GM20000 (cell line): Measurements from ENCODE around the gene CHST8.

Experiments
- DNase-seq: peaks from one replicate; pipeline ENCODE4 v3.0.0; 2012; ENCODE audit warnings: low spot score
- TF ChIP-seq, protein P1 (sequence below): IDR thresholded peaks from 2 replicates; pipeline ENCODE4 v1.5.1; 2012; ENCODE audit warnings: mild to moderate bottlenecking, control low read depth; ENCODE audit errors: extremely low read depth, missing control alignments

CHST8 gene

DNA sequence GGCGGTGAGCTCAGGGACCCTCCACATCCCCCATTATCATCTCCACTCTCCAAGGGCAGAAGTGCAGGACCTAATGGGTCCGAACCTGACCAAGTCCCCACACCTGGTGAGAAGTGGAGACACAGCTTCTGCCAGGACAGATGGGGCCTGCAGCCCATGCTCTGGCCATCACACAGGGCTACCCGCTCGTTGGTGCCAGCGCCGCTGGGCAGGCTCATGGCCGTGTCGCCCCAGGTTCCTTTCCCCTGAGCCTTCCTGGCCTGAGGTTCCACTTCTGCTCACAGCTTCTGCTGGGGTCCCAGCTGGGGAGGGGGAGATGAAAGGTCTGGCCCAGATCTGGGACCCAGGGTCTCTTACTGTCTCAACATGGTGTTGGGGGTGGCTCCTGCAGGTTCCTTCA lies 126.5 kb downstream of the CHST8 start:
- TF ChIP-seq, protein P1, sequence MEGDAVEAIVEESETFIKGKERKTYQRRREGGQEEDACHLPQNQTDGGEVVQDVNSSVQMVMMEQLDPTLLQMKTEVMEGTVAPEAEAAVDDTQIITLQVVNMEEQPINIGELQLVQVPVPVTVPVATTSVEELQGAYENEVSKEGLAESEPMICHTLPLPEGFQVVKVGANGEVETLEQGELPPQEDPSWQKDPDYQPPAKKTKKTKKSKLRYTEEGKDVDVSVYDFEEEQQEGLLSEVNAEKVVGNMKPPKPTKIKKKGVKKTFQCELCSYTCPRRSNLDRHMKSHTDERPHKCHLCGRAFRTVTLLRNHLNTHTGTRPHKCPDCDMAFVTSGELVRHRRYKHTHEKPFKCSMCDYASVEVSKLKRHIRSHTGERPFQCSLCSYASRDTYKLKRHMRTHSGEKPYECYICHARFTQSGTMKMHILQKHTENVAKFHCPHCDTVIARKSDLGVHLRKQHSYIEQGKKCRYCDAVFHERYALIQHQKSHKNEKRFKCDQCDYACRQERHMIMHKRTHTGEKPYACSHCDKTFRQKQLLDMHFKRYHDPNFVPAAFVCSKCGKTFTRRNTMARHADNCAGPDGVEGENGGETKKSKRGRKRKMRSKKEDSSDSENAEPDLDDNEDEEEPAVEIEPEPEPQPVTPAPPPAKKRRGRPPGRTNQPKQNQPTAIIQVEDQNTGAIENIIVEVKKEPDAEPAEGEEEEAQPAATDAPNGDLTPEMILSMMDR = no peak
- DNase-seq = no peak

DNA sequence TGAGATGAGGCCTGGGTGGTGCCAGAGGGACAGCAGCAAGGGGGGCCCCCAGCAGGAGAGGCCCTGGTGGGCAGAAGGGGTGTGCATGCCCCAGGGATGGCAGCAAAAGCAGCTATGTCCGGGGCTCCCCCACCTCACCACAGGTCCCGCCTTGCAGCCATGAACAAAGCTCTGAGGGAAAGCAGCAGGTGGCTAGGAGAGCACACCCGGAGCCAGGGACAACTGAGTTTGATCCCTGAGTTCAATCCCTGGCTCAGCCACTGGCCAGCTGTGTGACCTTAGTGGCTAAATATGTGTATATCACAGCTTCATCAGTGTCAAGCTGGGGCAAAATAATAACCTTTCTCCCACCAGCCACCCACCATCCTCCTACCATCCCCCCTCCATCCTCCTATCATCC lies 127.3 kb downstream of the CHST8 start:
- no peak for DNase-seq
- TF ChIP-seq, protein P1 = no peak

DNA sequence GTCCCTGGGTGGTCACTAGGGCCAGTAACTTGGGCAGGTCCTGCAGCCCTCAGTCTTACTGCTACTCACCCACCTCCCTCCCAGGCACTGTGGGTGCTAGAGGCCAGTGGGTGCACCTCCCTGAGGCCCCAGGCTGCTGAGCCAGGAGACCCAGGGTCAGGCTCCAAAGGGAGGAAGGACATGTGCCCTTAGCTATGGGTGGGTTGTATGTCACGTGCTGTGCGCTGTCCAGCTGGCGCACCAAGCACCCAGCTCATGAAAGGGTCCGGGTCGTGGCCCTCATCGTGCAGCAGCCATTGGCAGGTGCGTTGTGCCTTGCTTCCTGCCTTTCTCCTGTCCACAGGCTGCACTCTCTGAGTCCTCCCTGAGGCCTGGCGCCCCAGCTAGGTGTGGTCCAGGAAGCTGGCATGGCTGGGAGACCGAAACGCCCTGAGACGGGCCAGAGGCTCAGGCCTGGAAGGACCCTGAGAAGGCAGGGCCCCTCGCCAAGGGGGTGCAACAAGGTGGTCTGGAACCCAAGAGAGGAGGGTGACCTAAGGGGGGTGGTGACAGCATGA lies 127.9 kb downstream of the CHST8 start:
- TF ChIP-seq, protein P1 = no peak
- no peak for DNase-seq

DNA sequence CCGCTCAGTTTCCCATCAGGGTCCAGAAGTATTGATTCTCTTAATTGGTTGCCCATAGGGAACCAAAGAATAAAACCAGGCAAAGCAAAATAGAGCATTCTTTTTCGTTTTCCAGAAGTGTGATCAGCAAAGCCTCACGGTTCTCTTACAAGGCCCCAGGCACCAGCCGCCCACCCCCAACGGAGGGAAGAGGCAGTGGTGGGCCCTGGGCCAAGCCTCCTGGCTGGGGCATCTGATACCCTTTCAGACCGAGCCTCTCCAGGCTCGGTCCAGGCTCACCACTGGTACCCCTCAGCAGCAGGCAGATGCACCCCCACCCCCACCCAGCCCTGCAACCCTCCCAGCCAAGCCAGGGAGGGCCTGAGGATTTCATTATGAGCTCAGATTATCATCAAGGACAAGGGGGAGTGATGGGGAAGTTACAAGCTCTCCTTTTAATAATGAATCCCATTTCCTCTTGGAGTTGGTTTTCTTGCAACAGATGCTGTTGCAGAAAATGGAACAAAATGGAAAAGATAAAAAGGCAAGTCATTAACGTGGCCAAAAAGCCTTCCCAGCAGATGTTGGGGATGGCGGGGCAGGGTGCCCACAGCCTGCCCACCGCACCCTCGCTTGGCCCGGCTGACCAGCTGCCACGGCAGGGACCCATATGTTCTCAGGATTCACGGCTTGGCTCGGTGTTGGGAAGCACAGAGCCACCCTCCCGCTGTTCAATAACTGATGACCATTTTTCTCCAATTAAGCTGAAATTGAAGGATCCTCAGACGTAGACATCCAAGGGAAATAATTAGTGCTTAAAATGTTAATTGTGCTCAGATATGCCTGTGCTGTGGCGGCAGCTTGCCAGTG lies 129.1 kb downstream of the CHST8 start:
- TF ChIP-seq, protein P1 = no peak
- no peak for DNase-seq

DNA sequence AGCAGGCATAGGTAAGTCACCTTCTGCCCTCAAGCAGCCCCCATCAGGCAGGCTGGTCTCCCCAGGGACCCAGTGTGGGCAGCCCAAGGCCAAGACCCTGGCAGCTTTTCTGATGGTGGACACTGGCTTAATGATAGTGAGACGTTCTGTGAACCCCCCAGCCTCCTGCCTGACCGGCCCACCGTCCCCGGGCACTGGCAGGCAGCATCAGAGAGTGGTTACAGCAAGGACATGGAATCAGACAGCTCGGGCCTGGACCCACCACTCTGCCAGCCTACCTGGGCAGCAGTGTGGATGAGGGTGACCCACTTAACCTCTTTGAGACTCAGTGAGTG lies 129.7 kb downstream of the CHST8 start:
- TF ChIP-seq, protein P1 = no peak
- no peak for DNase-seq

DNA sequence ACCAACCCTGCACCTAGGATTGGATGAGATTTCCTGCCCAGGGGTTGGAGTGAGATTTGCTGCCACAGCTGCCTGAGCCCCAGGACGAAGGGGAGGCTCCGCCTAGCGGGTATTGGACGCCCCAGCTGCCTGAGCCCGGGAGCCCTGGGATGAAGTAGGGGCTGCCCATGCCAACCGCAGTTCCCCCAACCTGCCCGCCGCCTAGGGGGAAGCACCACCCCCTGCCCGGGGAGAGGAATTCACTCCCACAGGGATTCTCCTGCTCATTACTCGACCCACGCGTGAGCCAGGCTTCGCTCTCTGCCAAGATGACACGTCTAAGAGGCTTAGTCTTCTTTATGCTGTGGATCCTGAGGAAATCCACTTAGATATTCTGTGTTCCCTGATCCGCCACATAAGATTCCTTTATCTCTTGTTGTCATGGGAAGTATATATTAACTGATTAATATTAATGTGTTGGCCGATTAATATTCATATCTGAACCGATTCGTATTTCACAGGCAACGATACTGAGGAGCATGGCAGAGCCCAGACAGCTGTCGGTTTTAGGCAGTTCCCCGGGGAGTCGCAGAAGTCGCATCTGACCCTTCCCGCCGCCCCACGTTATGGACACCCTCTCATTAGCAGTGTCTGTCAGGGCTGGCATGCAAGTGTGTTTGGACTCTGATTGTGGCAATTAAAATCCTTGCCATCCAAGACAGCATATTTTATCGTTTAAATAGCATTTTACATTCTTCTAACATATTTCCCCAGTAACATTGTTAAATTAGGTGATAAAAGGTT lies 130.5 kb downstream of the CHST8 start:
- no peak for DNase-seq
- TF ChIP-seq, protein P1 = no peak

DNA sequence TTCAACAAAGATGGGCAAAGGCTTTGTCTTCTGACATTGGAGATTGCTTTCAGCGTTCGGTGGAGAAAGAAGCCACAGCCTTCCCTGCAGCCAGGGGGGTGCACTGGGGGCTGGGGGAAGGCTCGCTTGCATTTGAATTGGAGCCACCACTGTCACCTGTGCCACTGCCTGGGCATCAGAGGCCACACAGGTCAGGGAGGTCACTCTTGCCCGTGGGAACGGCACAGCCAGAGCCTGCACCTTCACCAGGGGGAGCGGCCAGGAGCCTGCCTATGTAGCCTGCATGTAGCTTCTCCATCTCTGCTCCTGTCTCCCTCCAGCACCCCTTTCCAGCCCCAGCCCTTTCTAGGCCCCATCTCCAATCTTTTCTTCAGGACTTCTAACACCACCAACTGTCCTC lies 131.2 kb downstream of the CHST8 start:
- TF ChIP-seq, protein P1 = no peak
- no peak for DNase-seq
